Left cardiac atrium (tissue), 4 donors: ENCODE results near the gene IL6R. TPM values are rescaled to one million over a fixed set of nuclear protein-coding genes. Genes with fewer than 3 reads are reported as not detected.
A peak's percentile ranks its signal among the peaks of the same experiment; 100 is the strongest.

Experiments used
- ATAC-seq, 2 donors: fragments of 200-7000 bp; cut with Tn5 transposase; one replicate each; pipeline ENCODE4 v1.9.1; 2020; ENCODE audit warnings: mild to moderate bottlenecking in 2 of 2, moderate library complexity in 2 of 2
- DNase-seq: peaks from one replicate; pipeline ENCODE4 v3.0.0-alpha.2; 2020
- intact Hi-C, 2 donors: fragments of 100-400 bp; cut with DNase I; formaldehyde crosslinking; loops; one replicate each; pipeline versions ENCODE4 v1.14.1 to v1.15.1; 2022 to 2023
- total RNA-seq, 2 donors: library from RNA; stranded (reverse); fragmentation: NEBNext Ultra II Directional; extraction: Animal tissue kit (Norgen Biotek cat#: 25700); gene quantifications; one replicate each; pipeline ENCODE4 v1.2.1, GENCODE V29; 2021
- donor health status: DM: no; HTN: yes; CAD: no.
- donor health status: DM: no; HTN: yes; CAD: no; lungs with severe emphysema.
- donor health status: DM: yes; HTN: yes; CAD: no.
- donor health status: Dilated cardiomyopathy.

The IL6R gene
- total RNA-seq, 2 donors from 2014 or later: 11.2 to 11.4 TPM

DNA sequence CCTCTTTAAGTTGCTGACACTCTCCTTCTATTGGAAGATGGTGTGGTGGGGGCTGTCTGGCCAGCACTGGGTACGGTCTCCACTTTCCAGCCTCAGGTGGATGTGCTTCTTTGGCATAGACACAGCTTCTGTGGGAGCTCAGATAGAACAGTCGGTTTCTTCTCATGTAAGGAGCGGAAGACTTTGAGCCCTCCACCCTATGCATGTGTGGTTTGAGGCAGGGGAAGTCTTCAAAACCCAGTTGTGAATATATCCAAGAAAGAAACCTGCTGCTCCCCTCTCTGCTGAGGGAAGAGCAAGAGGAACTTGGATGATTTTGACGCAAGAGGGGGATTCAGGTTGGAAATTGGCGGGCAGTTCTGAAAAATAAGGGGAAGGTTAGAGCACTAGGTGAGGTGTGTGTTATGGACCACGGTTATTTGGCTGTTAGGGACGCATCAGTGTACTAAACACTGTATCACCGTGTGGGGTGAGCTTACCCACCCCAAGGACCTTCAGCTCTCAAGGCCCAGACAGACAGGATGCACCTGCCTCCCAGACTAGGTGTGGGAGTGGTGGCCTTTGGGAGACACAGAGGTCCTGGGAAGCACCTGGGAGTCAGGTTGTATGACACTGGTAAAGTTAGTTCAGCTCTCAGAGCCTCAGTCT lies 36.2 kb downstream of the IL6R start:
- DNase-seq: no peak
- intact Hi-C loops: no loop called here
- no peak for ATAC-seq

DNA sequence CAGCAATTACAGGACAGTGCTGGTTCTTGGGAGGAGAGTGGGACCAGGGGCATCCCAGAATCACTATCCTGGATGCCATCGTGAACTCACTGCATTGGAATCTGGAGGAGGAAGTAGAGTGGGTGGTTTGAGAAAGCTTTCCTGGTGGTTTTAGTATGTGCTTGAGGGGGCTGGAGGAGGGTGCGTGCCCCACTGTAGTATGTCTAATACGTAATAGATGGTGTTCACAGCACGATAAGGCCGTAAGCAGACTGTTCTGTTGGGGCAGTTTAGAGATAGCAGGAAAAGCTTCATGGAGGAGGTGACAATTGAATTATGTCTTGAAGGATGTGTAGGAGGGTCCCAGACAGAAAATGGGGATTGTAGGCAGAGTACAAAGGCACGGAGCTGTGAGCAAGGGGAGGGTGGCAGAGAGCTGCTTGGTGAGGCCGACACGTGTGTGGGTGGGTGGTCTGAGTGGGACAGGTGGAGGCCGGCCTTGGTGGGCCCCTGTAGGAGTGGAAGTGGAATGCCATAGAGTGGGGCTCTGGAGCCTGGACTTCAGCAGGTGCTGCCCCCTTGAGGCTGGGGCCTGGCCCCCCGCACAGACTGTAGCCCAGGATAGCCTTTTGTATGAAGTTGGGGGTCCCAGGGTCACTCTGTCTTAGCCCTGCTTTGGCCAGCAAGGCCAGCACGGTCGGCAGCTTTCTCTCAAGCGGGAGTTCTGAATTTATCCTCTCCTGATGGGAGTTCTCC lies 37.0 kb downstream of the IL6R start:
- intact Hi-C loops: no loop called here

DNA sequence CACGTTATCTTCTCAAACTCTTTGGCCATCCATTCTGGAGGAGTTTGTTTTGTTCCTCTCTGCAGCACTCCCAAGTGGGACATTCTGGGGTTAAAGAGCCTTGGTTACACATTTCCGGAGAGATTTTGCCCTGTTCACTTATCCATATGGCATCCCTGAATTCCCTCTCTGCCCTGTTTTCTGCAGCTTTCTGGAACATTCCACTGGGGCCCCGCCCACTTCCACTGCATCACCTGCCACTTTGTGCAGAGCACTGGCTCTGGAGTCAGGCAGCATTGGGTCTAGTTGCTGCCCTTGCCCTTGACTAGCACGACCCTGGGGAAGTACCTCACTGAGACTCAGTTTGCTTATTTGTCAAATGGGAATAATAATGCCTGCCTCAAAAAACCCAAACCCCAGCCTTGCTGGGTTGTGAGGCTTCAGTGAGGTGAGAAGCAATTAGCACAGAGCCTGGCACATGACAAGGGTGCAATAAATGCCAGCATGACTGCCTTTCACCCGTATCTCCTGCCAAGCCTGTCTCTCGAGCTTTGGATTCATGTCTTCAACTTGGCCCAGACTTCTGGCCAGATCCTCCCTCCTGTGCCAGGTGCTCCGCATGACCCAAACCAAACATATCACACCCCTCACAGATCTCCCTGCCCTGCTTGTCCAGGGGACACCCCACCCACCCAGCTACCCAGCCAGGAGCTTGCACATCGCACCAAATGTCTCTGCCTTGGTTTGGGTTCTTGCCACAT lies 38.3 kb downstream of the IL6R start:
- ATAC-seq (no peak), DNase-seq (no peak)
- intact Hi-C loops: no loop called here

More for the DNA sequence above, 37.0 kb downstream of the IL6R start:
- ATAC-seq (peak; percentile 16 to 53), DNase-seq (no peak)

DNA sequence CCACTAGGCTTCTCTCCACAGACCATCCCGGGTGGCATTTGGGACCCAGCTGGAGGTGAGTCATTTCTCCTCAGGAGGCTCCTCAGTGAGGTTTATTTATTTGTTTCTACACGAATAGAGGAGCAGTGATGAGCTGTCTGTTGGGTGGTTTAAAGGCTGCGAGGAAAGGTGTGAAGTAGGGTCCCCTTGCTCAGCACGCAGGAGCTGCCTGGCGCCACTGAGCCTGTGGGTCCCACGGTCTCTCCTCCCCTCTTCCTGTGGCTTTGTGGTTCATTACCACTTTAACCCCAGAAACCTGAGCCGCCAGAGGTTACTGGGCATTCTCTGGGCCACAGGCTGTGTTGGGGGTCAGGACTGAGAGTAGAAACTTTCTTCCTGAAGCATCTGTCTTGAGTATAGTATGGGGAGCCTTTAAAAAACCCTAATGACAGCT lies 39.9 kb downstream of the IL6R start:
- DNase-seq (no peak), ATAC-seq (no peak)
- intact Hi-C loops: no loop called here

DNA sequence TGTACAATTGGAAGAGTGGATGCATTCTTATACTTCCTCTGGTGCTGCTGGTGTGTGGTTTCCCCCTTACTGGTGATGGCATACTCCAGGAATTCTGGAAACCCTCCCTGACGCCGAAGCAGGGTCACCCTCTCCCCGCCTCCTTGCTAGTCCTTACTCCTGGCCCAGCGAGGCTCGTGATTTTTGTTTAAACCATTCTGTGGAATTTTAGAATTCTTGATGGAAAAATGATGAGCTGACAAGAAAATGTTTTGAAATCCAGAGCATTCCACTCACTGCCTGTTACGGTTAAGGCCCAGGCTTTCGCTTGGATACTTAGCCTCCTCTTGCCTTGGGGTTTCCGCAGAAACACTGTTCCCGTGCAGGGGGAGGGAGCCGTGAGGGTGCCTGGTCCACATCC lies 41.1 kb downstream of the IL6R start:
- ATAC-seq (peak; percentile 28 to 67), DNase-seq (no peak)
- intact Hi-C loops: no loop called here

DNA sequence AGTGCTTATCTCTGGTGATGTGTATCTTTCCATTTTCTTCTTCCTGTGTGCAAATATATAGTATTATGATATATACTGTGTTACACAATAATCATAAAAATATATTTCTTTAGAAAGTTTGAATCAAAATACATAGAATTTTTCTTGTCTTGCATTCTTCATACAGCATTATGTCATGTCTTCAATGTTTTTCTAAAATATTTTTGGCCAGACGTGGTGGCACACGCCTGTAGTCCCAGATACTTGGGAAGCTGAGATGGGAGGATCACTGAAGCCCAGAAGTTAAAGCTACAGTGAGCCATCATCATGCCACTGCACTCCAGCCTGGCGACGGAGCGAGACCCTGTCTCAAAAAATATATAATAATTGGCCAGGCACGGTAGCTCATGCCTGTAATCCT lies 41.6 kb downstream of the IL6R start:
- ATAC-seq (no peak), DNase-seq (no peak)
- intact Hi-C loops: no loop called here

DNA sequence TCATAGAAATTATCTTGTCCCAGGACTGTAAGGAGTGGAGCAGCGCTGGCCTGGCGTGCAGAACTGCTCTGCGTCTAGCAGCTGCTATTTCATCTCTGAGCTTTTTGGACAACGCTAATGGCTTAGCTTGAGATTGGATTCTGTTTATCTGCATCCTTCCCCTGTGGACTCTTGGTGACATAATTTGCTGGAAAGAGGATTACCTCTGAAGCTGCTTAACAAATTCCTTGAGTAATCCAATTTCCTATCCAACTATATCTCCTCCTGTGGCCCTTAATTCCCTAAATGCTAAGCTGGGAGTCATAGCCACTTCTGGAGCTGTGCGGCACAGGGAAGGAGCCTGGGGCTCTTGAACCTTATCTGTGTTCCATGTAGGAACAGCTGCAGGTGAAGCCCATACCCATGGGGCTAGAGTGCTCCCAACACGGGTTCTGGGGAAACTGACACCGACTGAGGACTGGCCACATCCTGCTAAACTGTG lies 43.2 kb downstream of the IL6R start:
- intact Hi-C loops: no loop called here
- no peak for DNase-seq
- peak; percentile 40 to 66 for ATAC-seq

DNA sequence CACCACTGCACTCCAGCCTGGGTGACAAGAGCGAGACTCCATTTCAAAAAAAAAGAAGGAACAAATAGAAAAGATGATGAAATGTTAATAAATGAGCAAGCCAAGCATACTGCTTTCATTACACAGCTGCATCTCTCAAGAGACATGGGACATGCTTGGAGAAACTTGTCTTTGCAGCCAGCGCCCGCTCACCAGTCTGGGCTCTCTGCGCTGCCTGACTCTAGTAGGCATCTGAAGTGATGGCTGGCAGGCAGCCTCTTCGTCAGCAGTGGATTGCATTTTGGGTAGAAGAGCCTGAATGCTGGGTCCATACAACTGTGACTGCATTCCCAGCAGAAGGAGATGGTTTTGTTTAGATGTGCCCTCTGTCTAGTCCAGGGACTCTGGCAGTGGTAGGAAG lies 48.0 kb downstream of the IL6R start:
- no peak for DNase-seq
- intact Hi-C loops: loop anchor here in 1 of 2 donors (10.0 kb wide), 1 partner anchor 48 kb away; the partner anchor contains the start of gene IL6R
- ATAC-seq: peak; percentile 39 to 45

DNA sequence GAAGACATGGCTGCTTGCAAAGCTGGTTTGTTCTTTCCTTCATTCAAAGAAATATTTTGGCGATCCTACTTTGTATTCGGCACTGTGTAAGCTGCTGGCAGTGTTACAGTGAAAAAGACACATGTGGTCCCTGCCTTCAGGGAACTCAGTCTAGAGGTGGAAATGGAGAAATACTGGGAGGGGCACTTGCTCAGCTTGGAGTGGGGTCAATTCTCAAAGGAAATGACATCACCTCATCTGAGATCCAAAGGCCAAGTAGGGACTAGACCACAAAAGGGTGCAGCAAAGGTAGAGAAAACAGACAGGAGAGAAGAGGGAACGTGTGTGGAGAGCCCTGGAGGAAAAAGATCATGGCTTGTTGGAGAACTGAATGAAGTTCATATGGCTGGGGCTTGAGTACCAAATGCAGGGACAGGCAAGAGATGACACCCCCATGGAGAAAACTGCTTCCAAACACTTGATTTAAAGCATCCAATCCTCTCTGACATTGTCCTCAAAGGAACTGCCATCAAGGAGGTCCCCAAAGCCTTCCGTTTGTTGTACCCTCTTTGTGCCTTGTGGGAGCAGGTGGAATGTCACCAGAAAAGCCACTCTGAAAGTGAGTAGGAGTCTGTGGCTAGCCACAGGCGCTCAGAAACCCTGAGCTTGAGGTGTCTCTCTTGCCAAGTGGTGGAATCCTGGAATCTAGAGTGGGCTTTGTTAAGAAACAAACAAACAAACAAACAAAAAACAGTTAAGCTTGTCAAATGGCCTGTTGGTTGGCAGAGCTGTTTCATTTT lies 48.6 kb downstream of the IL6R start:
- intact Hi-C loops: loop anchor here in 1 of 2 donors (10.0 kb wide), 1 partner anchor 49 kb away; the partner anchor contains the start of gene IL6R
- ATAC-seq (peak; percentile 62 to 72), DNase-seq (no peak)

DNA sequence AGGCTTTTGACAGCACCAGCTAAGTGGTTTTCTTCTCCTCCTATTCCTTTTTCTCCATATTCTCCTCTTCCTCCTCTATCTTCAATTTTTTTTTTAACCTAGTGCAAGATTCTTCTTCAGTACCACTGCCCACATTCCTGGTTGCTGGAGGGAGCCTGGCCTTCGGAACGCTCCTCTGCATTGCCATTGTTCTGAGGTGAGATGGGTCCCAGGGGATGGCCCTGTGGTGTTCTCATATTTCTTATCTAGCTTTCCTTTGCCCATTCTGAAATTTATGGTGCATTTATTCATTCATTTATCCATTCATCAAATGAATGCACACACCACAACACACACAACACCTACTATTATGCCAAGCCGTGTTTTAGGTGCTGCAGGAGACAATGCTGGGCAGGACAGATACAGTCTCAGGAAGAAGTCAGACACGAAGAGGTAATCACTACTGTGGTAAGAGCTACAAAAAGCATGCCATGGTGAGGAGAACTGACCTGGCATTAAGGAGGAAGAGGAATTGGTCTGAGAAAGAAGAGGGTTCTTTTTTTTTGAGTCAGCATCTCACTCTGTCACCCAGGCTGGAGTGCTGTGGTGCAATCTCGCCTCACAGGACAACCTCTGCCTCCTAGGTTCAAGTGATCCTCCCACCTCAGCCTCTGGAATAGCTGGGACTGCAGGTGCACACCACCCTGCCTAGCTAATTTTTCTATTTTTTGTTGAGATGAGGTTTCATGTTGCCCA lies 49.4 kb downstream of the IL6R start:
- DNase-seq (no peak), ATAC-seq (no peak)
- intact Hi-C loops: loop anchor here in 1 of 2 donors (10.0 kb wide), 1 partner anchor 50 kb away; the partner anchor contains the start of gene IL6R

DNA sequence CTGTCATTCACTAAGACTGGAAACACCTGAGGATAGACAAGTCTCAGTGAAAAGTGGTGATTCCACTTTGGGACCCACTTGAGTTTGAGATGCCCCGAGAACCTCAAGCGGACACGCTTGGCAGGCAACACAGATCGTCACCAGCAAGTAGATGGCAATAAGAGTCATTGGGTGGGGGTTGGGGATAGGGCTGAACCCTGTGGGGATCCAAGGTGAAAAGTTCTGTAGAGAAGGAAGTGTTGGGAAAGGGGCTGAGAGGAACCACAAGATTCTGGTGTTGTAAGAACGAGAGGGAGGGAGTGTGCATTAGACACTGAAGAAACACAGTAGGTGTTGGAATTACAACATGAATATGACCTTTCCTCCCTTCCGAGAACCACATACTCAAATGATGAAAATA lies 51.5 kb downstream of the IL6R start:
- ATAC-seq (no peak), DNase-seq (no peak)
- intact Hi-C loops: loop anchor here in 1 of 2 donors (10.0 kb wide), 1 partner anchor 52 kb away; the partner anchor contains the start of gene IL6R

DNA sequence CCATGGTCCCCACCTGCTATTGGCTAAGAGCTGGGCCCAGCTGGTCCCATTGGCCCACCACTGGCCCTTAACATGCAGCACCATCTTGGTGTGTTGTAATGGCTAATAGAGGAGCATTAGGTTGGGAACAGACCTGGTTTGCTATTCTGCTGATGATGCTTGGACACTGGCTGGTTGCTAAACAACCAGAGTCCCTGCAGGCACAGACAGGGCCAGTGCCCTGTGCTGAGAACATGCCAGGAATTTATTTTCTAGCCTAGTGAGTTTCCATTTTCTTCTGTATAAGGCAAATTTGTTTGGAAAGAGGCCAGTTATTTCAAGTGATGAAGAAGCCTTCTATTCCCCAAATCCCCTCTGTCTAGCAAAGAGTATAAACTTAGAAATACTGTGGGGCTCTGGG lies 53.9 kb downstream of the IL6R start:
- DNase-seq (no peak), ATAC-seq (no peak)
- intact Hi-C loops: loop anchor here in 1 of 2 donors (10.0 kb wide), 1 partner anchor 54 kb away; the partner anchor contains the start of gene IL6R

DNA sequence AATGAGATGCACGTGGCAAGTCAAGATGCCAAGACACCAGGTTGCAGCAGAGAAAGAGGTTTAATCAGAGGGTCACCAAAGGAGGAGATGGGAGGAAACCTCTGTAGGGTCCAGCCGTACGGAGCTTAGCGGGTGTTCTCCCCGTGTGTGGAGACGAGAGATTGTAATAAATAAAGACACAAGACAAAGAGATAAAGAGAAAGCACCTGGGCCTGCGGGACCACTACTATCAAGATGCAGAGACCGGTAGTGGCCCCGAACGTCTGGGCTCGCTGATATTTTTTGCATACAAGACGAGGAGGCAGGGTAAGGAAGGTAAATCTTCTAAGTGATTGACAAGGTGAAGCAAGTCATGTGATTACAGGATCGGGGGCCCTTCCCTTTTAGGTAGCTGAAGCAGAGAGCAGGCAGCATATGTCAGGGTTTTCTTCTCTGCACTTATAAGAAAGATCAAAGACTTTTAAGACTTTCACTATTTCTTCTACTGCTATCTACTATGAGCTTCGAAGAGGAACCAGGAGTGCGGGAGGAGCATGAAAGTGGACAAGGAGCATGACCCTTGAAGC lies 55.6 kb downstream of the IL6R start:
- ATAC-seq (no peak), DNase-seq (no peak)
- intact Hi-C loops: no loop called here

DNA sequence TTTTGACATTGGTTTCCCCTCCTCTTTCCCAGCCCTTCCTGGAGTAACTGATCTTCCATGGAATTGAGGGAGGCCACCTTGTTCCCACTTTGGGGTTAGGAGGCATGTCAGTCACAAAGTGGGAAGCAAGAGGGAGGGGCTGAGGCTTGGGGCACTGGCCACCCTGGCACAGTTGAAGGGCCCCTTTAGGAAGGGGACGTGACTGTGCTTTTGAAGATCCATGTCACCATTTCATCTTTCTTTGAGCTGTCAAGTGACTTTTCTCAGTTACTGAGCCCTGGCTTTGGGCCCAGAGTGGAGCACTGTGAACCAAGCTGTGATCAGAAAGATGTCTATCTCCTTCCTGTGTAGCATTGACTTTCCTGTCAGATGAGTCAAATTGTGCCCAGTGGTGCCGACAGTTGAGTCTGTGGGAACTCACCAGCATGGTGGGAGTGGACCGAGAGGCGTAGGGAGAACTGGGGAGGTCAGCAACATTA lies 58.4 kb downstream of the IL6R start:
- ATAC-seq (peak; percentile 51 to 58), DNase-seq (no peak)
- intact Hi-C loops: no loop called here

DNA sequence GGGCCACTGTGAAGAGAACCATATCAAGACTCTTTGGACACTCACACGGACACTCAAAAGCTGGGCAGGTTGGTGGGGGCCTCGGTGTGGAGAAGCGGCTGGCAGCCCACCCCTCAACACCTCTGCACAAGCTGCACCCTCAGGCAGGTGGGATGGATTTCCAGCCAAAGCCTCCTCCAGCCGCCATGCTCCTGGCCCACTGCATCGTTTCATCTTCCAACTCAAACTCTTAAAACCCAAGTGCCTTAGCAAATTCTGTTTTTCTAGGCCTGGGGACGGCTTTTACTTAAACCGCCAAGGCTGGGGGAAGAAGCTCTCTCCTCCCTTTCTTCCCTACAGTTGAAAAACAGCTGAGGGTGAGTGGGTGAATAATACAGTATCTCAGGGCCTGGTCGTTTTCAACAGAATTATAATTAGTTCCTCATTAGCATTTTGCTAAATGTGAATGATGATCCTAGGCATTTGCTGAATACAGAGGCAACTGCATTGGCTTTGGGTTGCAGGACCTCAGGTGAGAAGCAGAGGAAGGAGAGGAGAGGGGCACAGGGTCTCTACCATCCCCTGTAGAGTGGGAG lies 60.6 kb downstream of the IL6R start:
- intact Hi-C loops: no loop called here

DNA sequence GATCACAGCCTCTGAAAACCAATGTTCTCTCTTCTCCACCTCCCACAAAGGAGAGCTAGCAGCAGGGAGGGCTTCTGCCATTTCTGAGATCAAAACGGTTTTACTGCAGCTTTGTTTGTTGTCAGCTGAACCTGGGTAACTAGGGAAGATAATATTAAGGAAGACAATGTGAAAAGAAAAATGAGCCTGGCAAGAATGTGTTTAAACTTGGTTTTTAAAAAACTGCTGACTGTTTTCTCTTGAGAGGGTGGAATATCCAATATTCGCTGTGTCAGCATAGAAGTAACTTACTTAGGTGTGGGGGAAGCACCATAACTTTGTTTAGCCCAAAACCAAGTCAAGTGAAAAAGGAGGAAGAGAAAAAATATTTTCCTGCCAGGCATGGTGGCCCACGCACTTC lies 61.1 kb downstream of the IL6R start:
- no peak for ATAC-seq
- intact Hi-C loops: no loop called here
- no peak for DNase-seq

More for the DNA sequence above, 60.6 kb downstream of the IL6R start:
- ATAC-seq (no peak), DNase-seq (no peak)

DNA sequence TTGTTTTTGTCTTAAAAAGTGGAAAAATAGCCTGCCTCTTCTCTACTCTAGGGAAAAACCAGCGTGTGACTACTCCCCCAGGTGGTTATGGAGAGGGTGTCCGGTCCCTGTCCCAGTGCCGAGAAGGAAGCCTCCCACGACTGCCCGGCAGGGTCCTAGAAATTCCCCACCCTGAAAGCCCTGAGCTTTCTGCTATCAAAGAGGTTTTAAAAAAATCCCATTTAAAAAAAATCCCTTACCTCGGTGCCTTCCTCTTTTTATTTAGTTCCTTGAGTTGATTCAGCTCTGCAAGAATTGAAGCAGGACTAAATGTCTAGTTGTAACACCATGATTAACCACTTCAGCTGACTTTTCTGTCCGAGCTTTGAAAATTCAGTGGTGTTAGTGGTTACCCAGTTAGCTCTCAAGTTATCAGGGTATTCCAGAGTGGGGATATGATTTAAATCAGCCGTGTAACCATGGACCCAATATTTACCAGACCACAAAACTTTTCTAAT lies 61.8 kb downstream of the IL6R start:
- no peak for ATAC-seq
- no peak for DNase-seq
- intact Hi-C loops: no loop called here
